Activated CD8-positive, alpha-beta memory T cell treated with anti-CD3 and anti-CD28 coated beads for 36 hours (primary cell): ENCODE data around the gene TRDMT1. TPM values are rescaled to one million over a fixed set of nuclear protein-coding genes. Genes with fewer than 3 reads are reported as not detected.

ENCODE experiments used
- total RNA-seq, 2 experiments: library from RNA; stranded (reverse); gene quantifications; one replicate each; pipeline ENCODE4 v1.2.3, GENCODE V29; 2021

Gene TRDMT1
- total RNA-seq, 2 experiments from 2014 or later, result 7.1 to 9.0 TPM

Other genes starting within 250 kb of the TRDMT1 start
- under 1 TPM; 0.19 to 0.59 TPM for gene CUBN, start 71.9 kb downstream of the TRDMT1 start, total RNA-seq
- gene VIM, start 26.6 kb upstream of the TRDMT1 start, total RNA-seq, result 100 to 1,000 TPM; 845 to 860 TPM